ENCODE data around the gene CRYGN.

The CRYGN gene

GRCh38 chr7:151426441-151426903 lies 13.5 kb downstream of the CRYGN start:
- no peak overlapping the region for H2AK5ac ChIP-seq (ENCODE audit: low read depth, low read length)
- no peak overlapping the region for H3K27ac ChIP-seq (replicated peaks; ENCODE audit: low read length)
- DNase-seq (ENCODE audit: low spot score): no peak
- no peak overlapping the region for H3K4ac ChIP-seq (ENCODE audit: low read length)
- peaks cover 6 to 12% of the 10 kb centered on the region in 2 donors for H3K9me3 ChIP-seq (replicated peaks in 1 of 2; ENCODE audit: control insufficient read depth in 2 of 2, insufficient read depth in 1 of 2, low read depth in 1 of 2, low read length in 2 of 2)
- H2BK15ac ChIP-seq (ENCODE audit: low read length): peak overlapping the region; percentile 84
- no peak overlapping the region for H2BK12ac ChIP-seq (ENCODE audit: low read length)
- H2BK5ac ChIP-seq (ENCODE audit: low read length): no peak overlapping the region
- H3K79me1 ChIP-seq (ENCODE audit: low read depth, low read length): no peaks in the 10 kb centered on the region
- H3K4me2 ChIP-seq (ENCODE audit: insufficient read depth, low read length, poor library complexity, severe bottlenecking): no peak overlapping the region
- H2AFZ ChIP-seq (ENCODE audit: low read length): no peak overlapping the region
- H4K8ac ChIP-seq (ENCODE audit: low read depth, low read length): no peak overlapping the region
- H3K4me3 ChIP-seq (ENCODE audit: low read length in 2 of 2): no peak overlapping the region
- H3K18ac ChIP-seq (ENCODE audit: low read length): no peak overlapping the region
- WGBS, 2 donors (ENCODE audit: extremely low coverage in 2 of 2, insufficient read length in 2 of 2, insufficient replicate concordance in 1 of 2): no CpG with 5 or more reads among the region's 14 CpGs
- peaks cover 0 to 14% (median 0%) of the 10 kb centered on the region in 3 experiments for H3K27me3 ChIP-seq (ENCODE audit: control insufficient read depth in 3 of 3, insufficient read depth in 3 of 3, low read depth in 1 of 3, low read length in 3 of 3)
- H4K91ac ChIP-seq (ENCODE audit: low read depth, low read length, poor library complexity): no peak overlapping the region
- H3K9ac ChIP-seq (ENCODE audit: low read depth, low read length, poor library complexity): no peak overlapping the region
- peaks cover 13 to 22% of the 10 kb centered on the region in 2 donors for H3K4me1 ChIP-seq (ENCODE audit: control insufficient read depth in 2 of 2, insufficient read depth in 1 of 2, low read depth in 1 of 2, low read length in 2 of 2)
- no peak overlapping the region for H2BK120ac ChIP-seq (ENCODE audit: low read depth, low read length)
- H3K36me3 ChIP-seq (replicated peaks in 1 of 2; ENCODE audit: control insufficient read depth in 2 of 2, insufficient read depth in 2 of 2, low read length in 2 of 2): no peaks in the 10 kb centered on the region
- H3K23ac ChIP-seq (ENCODE audit: low read depth, low read length, poor library complexity): no peak overlapping the region
- no peak overlapping the region for H3K14ac ChIP-seq (ENCODE audit: low read length)

GRCh38 chr7:151425670-151426440 lies 14.1 kb downstream of the CRYGN start:
- Histone ChIP-seq H2BK12ac (ENCODE audit: low read length) (no peak overlapping the region), H2AFZ (ENCODE audit: low read length) (no peak overlapping the region), H3K18ac (ENCODE audit: low read length) (no peak overlapping the region), H3K27ac (replicated peaks; ENCODE audit: low read length) (no peak overlapping the region), H3K36me3 (replicated peaks in 1 of 2; ENCODE audit: control insufficient read depth in 2 of 2, insufficient read depth in 2 of 2, low read length in 2 of 2) (no peaks in the 10 kb centered on the region), H3K4me1 (ENCODE audit: control insufficient read depth in 2 of 2, insufficient read depth in 1 of 2, low read depth in 1 of 2, low read length in 2 of 2) (peaks cover 13 to 22% of the 10 kb centered on the region in 2 donors), H3K79me1 (ENCODE audit: low read depth, low read length) (no peaks in the 10 kb centered on the region), H3K14ac (ENCODE audit: low read length) (no peak overlapping the region), H3K9me3 (replicated peaks in 1 of 2; ENCODE audit: control insufficient read depth in 2 of 2, insufficient read depth in 1 of 2, low read depth in 1 of 2, low read length in 2 of 2) (peaks cover 6 to 12% of the 10 kb centered on the region in 2 donors), H2BK5ac (ENCODE audit: low read length) (no peak overlapping the region), H2BK15ac (ENCODE audit: low read length) (no peak overlapping the region), H4K91ac (ENCODE audit: low read depth, low read length, poor library complexity) (no peak overlapping the region), H3K9ac (ENCODE audit: low read depth, low read length, poor library complexity) (no peak overlapping the region), H2BK120ac (ENCODE audit: low read depth, low read length) (no peak overlapping the region), H2AK5ac (ENCODE audit: low read depth, low read length) (no peak overlapping the region), H3K4me2 (ENCODE audit: insufficient read depth, low read length, poor library complexity, severe bottlenecking) (no peak overlapping the region), H3K23ac (ENCODE audit: low read depth, low read length, poor library complexity) (no peak overlapping the region), H3K4me3 (ENCODE audit: low read length in 2 of 2) (no peak overlapping the region), H4K8ac (ENCODE audit: low read depth, low read length) (no peak overlapping the region), H3K27me3 (ENCODE audit: control insufficient read depth in 3 of 3, insufficient read depth in 3 of 3, low read depth in 1 of 3, low read length in 3 of 3) (peaks cover 0 to 16% (median 0%) of the 10 kb centered on the region in 3 experiments), H3K4ac (ENCODE audit: low read length) (no peak overlapping the region)
- WGBS, 2 donors (ENCODE audit: extremely low coverage in 2 of 2, insufficient read length in 2 of 2, insufficient replicate concordance in 1 of 2): no CpG with 5 or more reads among the region's 7 CpGs
- no peak for DNase-seq (ENCODE audit: low spot score)

GRCh38 chr7:151424799-151425198 lies 15.1 kb downstream of the CRYGN start:
- Histone ChIP-seq H2AK5ac (ENCODE audit: low read depth, low read length) (no peak overlapping the region), H3K9me3 (replicated peaks in 1 of 2; ENCODE audit: control insufficient read depth in 2 of 2, insufficient read depth in 1 of 2, low read depth in 1 of 2, low read length in 2 of 2) (peaks cover 6 to 12% of the 10 kb centered on the region in 2 donors), H2BK5ac (ENCODE audit: low read length) (no peak overlapping the region), H3K18ac (ENCODE audit: low read length) (no peak overlapping the region), H4K91ac (ENCODE audit: low read depth, low read length, poor library complexity) (no peak overlapping the region), H2BK120ac (ENCODE audit: low read depth, low read length) (no peak overlapping the region), H2BK12ac (ENCODE audit: low read length) (no peak overlapping the region), H3K14ac (ENCODE audit: low read length) (no peak overlapping the region), H3K4me2 (ENCODE audit: insufficient read depth, low read length, poor library complexity, severe bottlenecking) (no peak overlapping the region), H2BK15ac (ENCODE audit: low read length) (no peak overlapping the region), H3K4me3 (ENCODE audit: low read length in 2 of 2) (no peak overlapping the region), H3K27me3 (ENCODE audit: control insufficient read depth in 3 of 3, insufficient read depth in 3 of 3, low read depth in 1 of 3, low read length in 3 of 3) (peaks cover 0 to 16% (median 0%) of the 10 kb centered on the region in 3 experiments), H3K27ac (replicated peaks; ENCODE audit: low read length) (no peak overlapping the region), H2AFZ (ENCODE audit: low read length) (no peak overlapping the region), H3K79me1 (ENCODE audit: low read depth, low read length) (no peaks in the 10 kb centered on the region), H3K9ac (ENCODE audit: low read depth, low read length, poor library complexity) (peak overlapping the region; percentile 7), H4K8ac (ENCODE audit: low read depth, low read length) (no peak overlapping the region), H3K4me1 (ENCODE audit: control insufficient read depth in 2 of 2, insufficient read depth in 1 of 2, low read depth in 1 of 2, low read length in 2 of 2) (peaks cover 12 to 20% of the 10 kb centered on the region in 2 donors), H3K36me3 (replicated peaks in 1 of 2; ENCODE audit: control insufficient read depth in 2 of 2, insufficient read depth in 2 of 2, low read length in 2 of 2) (no peaks in the 10 kb centered on the region), H3K4ac (ENCODE audit: low read length) (no peak overlapping the region), H3K23ac (ENCODE audit: low read depth, low read length, poor library complexity) (no peak overlapping the region)
- no peak for DNase-seq (ENCODE audit: low spot score)
- no CpG with 5 or more reads among the region's 5 CpGs for WGBS, 2 donors (ENCODE audit: extremely low coverage in 2 of 2, insufficient read length in 2 of 2, insufficient replicate concordance in 1 of 2)

GRCh38 chr7:151423936-151424335 lies 16.0 kb downstream of the CRYGN start:
- Histone ChIP-seq H3K18ac (ENCODE audit: low read length) (no peak overlapping the region), H2AK5ac (ENCODE audit: low read depth, low read length) (no peak overlapping the region), H3K27me3 (ENCODE audit: control insufficient read depth in 3 of 3, insufficient read depth in 3 of 3, low read depth in 1 of 3, low read length in 3 of 3) (peaks cover 0 to 16% (median 0%) of the 10 kb centered on the region in 3 experiments), H3K4ac (ENCODE audit: low read length) (no peak overlapping the region), H3K4me2 (ENCODE audit: insufficient read depth, low read length, poor library complexity, severe bottlenecking) (no peak overlapping the region), H3K9me3 (replicated peaks in 1 of 2; ENCODE audit: control insufficient read depth in 2 of 2, insufficient read depth in 1 of 2, low read depth in 1 of 2, low read length in 2 of 2) (peaks cover 6 to 12% of the 10 kb centered on the region in 2 donors), H4K8ac (ENCODE audit: low read depth, low read length) (no peak overlapping the region), H3K9ac (ENCODE audit: low read depth, low read length, poor library complexity) (no peak overlapping the region), H2BK5ac (ENCODE audit: low read length) (no peak overlapping the region), H3K4me3 (ENCODE audit: low read length in 2 of 2) (no peak overlapping the region), H2BK12ac (ENCODE audit: low read length) (no peak overlapping the region), H2BK120ac (ENCODE audit: low read depth, low read length) (no peak overlapping the region), H3K79me1 (ENCODE audit: low read depth, low read length) (no peaks in the 10 kb centered on the region), H3K4me1 (ENCODE audit: control insufficient read depth in 2 of 2, insufficient read depth in 1 of 2, low read depth in 1 of 2, low read length in 2 of 2) (peaks cover 6 to 12% of the 10 kb centered on the region in 2 donors), H3K27ac (replicated peaks; ENCODE audit: low read length) (no peak overlapping the region), H3K14ac (ENCODE audit: low read length) (no peak overlapping the region), H3K36me3 (replicated peaks in 1 of 2; ENCODE audit: control insufficient read depth in 2 of 2, insufficient read depth in 2 of 2, low read length in 2 of 2) (no peaks in the 10 kb centered on the region), H2AFZ (ENCODE audit: low read length) (no peak overlapping the region), H2BK15ac (ENCODE audit: low read length) (no peak overlapping the region), H3K23ac (ENCODE audit: low read depth, low read length, poor library complexity) (no peak overlapping the region), H4K91ac (ENCODE audit: low read depth, low read length, poor library complexity) (no peak overlapping the region)
- WGBS, 2 donors (ENCODE audit: extremely low coverage in 2 of 2, insufficient read length in 2 of 2, insufficient replicate concordance in 1 of 2): no CpG with 5 or more reads among the region's 5 CpGs
- no peak for DNase-seq (ENCODE audit: low spot score)
